Thoracic aorta (tissue), 2 donors: Measurements from ENCODE around the gene ATP2C2. TPM values are rescaled to one million over a fixed set of nuclear protein-coding genes. Genes with fewer than 3 reads are reported as not detected.

ENCODE experiments used
- ATAC-seq: fragments of 150-250 bp; one replicate; pipeline ENCODE4 v1.8.0; 2017; ENCODE audit warnings: low read depth; ENCODE audit not compliant: insufficient number of reproducible peaks, low FRiP score
- DNase-seq: peaks from one replicate; pipeline ENCODE4 v3.0.0-alpha.2; 2020; ENCODE audit warnings: low spot score
- H3K27ac ChIP-seq, 2 donors: fragments of 200-600 bp; sonication (generic); 1 replicate in 1 of 2; 2 replicates in 1 of 2; pipeline ENCODE4 v1.5.1; 2016; ENCODE audit warnings: mild to moderate bottlenecking in 2 of 2, moderate library complexity in 2 of 2
- H3K27me3 ChIP-seq: fragments of 200-600 bp; sonication (generic); replicated peaks from 2 replicates; pipeline ENCODE4 v1.6.0; 2016; ENCODE audit warnings: mild to moderate bottlenecking; ENCODE audit not compliant: insufficient read depth
- H3K36me3 ChIP-seq: fragments of 200-600 bp; sonication (generic); one replicate; pipeline ENCODE4 v1.5.1; 2016
- H3K4me1 ChIP-seq, 2 donors: fragments of 200-600 bp; sonication (generic); 1 replicate in 1 of 2; 2 replicates in 1 of 2; pipeline versions ENCODE4 v1.5.1 to v1.6.0; 2016; ENCODE audit warnings: low read depth in 2 of 2, mild to moderate bottlenecking in 1 of 2; ENCODE audit not compliant: control insufficient read depth in 1 of 2
- H3K4me3 ChIP-seq: fragments of 200-600 bp; sonication (generic); 2 replicates; pipeline ENCODE4 v1.5.1; 2016; ENCODE audit warnings: mild to moderate bottlenecking
- H3K9me3 ChIP-seq: fragments of 200-600 bp; sonication (generic); 2 replicates; pipeline ENCODE4 v1.5.1; 2016
- total RNA-seq, 2 donors: library from RNA; depleted of rRNA; stranded (reverse); fragments of >200 nt; gene quantifications; one replicate each; pipeline versions ENCODE4 v1.1.0 to v1.2.3, GENCODE V29; 2016
- TF ChIP-seq, protein P1 (sequence below): fragments of 200-600 bp; sonication (generic); IDR thresholded peaks from one replicate; pipeline ENCODE4 v1.5.1; 2019; ENCODE audit warnings: antibody characterized with exemption

The ATP2C2 gene
- total RNA-seq, 2 donors from 2014 or later, result 0.28 to 0.54 TPM

DNA sequence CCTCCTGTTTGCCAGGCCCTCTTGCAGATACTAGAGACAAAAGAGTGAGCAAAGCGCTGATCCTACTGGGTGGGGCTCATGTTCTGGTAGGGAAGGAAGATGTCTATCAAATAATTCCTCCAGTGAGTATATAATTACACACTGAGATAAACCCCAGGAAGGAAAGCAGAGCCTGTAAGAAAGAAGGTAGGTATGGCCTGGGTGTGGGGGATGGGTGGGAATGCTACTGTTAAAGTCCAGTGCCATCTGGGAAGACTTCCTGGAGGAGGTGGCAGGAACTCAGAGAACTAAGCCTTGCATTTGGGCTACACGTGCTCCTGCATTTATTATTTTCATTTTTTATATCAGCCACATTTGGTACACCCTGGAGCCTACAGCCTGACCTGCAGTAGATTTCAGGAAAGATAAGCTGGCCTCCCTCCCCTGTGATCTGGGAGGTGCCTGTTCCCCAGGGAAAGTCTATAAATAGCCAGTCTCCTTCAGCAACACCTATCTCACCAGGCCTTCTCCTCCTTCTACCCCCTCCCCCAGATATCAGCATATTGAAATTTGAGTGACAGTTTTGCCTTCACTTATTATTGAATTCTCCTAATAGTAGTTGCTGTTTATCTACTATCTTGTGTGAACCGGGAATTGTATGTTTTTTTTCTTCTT, 11.5 kb downstream of the ATP2C2 start:
- Histone ChIP-seq H3K27ac (no peak overlapping the region), H3K4me1 (no peaks in the 10 kb centered on the region), H3K27me3 (no peaks in the 10 kb centered on the region), H3K36me3 (no peaks in the 10 kb centered on the region), H3K4me3 (no peak overlapping the region), H3K9me3 (no peaks in the 10 kb centered on the region)
- TF ChIP-seq, protein P1, sequence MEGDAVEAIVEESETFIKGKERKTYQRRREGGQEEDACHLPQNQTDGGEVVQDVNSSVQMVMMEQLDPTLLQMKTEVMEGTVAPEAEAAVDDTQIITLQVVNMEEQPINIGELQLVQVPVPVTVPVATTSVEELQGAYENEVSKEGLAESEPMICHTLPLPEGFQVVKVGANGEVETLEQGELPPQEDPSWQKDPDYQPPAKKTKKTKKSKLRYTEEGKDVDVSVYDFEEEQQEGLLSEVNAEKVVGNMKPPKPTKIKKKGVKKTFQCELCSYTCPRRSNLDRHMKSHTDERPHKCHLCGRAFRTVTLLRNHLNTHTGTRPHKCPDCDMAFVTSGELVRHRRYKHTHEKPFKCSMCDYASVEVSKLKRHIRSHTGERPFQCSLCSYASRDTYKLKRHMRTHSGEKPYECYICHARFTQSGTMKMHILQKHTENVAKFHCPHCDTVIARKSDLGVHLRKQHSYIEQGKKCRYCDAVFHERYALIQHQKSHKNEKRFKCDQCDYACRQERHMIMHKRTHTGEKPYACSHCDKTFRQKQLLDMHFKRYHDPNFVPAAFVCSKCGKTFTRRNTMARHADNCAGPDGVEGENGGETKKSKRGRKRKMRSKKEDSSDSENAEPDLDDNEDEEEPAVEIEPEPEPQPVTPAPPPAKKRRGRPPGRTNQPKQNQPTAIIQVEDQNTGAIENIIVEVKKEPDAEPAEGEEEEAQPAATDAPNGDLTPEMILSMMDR, result no peak
- DNase-seq, result no peak
- no peak for ATAC-seq

DNA sequence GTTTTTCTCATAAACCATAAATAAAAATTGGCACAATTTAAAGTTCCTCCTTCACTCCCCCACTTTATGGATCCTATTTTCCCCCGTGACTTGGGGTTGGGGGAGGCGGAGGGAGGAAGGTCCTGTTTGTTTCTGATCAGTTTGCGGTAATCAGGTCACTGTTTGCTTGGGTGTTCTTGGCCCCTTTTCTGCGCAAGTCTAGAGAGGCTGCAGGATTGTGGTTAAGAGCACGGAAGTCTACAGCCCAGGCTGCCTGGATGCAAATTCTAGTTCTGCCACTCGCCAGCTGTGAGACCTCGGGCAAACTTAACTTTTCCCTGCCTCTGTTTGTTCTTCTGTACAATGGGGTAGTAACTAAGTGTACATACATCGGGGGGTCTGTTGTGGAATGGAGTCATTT, 12.1 kb downstream of the ATP2C2 start:
- H3K4me1 ChIP-seq, result no peaks in the 10 kb centered on the region
- DNase-seq, result no peak
- no peaks in the 10 kb centered on the region for H3K36me3 ChIP-seq
- no peaks in the 10 kb centered on the region for H3K27me3 ChIP-seq
- H3K9me3 ChIP-seq, result no peaks in the 10 kb centered on the region
- H3K4me3 ChIP-seq, result no peak overlapping the region
- TF ChIP-seq, protein P1, result no peak
- no peak overlapping the region for H3K27ac ChIP-seq
- no peak for ATAC-seq

DNA sequence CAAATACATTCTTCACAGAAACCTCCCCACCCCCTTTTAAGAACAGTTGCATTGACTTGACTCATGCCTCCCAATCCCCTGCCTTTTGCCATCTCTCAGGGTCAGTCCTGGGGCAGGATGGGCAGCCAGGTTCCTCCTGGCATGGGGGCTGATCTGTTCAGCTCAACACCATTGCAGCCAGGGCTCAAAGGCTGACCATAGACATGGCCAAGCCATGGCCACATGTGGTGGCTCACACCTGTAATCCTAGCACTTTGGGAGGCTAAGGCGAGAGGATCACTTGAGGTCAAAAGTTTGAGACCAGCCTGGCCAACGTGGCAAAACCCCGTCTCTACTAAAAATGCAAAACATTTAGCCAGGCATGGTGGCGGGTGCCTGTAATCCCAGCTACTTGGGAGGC, 14.1 kb downstream of the ATP2C2 start:
- Histone ChIP-seq H3K36me3 (no peaks in the 10 kb centered on the region), H3K27ac (no peak overlapping the region), H3K4me3 (no peak overlapping the region), H3K4me1 (no peaks in the 10 kb centered on the region), H3K27me3 (no peaks in the 10 kb centered on the region), H3K9me3 (no peaks in the 10 kb centered on the region)
- DNase-seq (no peak), ATAC-seq (no peak)
- TF ChIP-seq, protein P1, result no peak

DNA sequence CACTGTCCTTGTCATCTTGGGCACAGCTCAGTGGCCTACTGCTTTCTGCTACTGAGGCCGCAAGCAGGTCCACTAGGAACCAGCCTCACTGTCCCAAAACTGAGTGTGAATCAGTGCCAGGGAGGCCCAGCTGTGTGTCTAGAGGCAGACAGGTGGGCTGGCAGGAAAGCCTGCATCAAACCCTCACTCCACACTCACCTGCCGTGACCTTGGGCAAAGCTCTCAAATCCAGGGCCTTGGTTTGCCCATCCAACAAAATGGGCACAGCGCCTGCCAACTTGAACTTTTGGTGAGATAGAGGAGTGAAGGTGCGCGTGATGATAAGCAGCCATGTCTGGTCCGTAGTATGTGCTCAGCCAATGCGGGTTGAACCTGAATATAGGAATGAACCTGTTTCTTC, 14.8 kb downstream of the ATP2C2 start:
- DNase-seq (no peak), ATAC-seq (no peak)
- H3K4me3 ChIP-seq, result no peak overlapping the region
- H3K27me3 ChIP-seq, result no peaks in the 10 kb centered on the region
- TF ChIP-seq, protein P1, result no peak
- no peaks in the 10 kb centered on the region for H3K4me1 ChIP-seq
- H3K27ac ChIP-seq, result no peak overlapping the region
- no peaks in the 10 kb centered on the region for H3K9me3 ChIP-seq
- no peaks in the 10 kb centered on the region for H3K36me3 ChIP-seq

DNA sequence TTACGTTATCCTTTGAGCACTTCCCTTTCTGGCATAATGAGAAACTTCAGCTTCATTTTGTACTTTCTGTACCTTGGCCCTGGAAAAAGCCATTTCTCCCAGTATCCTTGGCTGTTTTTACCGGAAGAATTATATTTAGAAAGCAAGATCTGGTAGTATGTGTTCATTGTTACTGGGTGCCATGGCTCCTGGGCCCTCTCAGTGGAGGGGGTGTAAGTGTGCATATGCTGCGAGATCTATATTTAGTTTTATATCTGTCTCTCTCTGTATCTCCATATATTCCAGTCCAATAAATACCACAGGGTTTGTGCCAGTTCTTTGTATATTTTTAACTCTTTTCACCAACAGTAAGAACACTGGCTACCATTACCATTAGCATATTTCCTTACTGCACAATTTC, 17.7 kb downstream of the ATP2C2 start:
- H3K4me3 ChIP-seq, result no peak overlapping the region
- H3K4me1 ChIP-seq, result no peaks in the 10 kb centered on the region
- H3K27me3 ChIP-seq, result no peaks in the 10 kb centered on the region
- H3K36me3 ChIP-seq, result no peaks in the 10 kb centered on the region
- no peak for ATAC-seq
- H3K27ac ChIP-seq, result no peak overlapping the region
- TF ChIP-seq, protein P1, result no peak
- no peaks in the 10 kb centered on the region for H3K9me3 ChIP-seq
- DNase-seq, result no peak
